Activated T-cell treated with anti-CD3 and anti-CD28 coated beads, Interleukin-2, amount 50 U/mL, for 4 hours (primary cell): ENCODE data around the gene TBX4. TPM values are rescaled to one million over a fixed set of nuclear protein-coding genes. Genes with fewer than 3 reads are reported as not detected.
"Not testable (repeated sequence)": the region's sequence is repeated elsewhere in the genome, so short reads cannot be mapped to it uniquely, and the experiment has no call there.

Source experiments
- ATAC-seq, 2 donors: fragments of 200-7000 bp; cut with Tn5 transposase; one replicate each; pipeline ENCODE4 v1.10.0; 2021
- DNase-seq: peaks from one replicate; pipeline ENCODE4 v3.0.0-alpha.2; 2020
- H3K27me3 Mint-ChIP-seq: one replicate; pipeline ENCODE4 v1.8.0; 2021; ENCODE audit warnings: low read depth, mixed read lengths
- H3K36me3 Mint-ChIP-seq: one replicate; pipeline ENCODE4 v1.8.0; 2022; ENCODE audit warnings: mixed read lengths; ENCODE audit not compliant: insufficient read depth
- H3K4me1 Mint-ChIP-seq: one replicate; pipeline ENCODE4 v1.8.0; 2021; ENCODE audit warnings: low read depth, mixed read lengths
- H3K4me3 Mint-ChIP-seq: one replicate; pipeline ENCODE4 v1.8.0; 2021; ENCODE audit warnings: mild to moderate bottlenecking, moderate library complexity, mixed read lengths
- H3K9me3 Mint-ChIP-seq: one replicate; pipeline ENCODE4 v1.8.0; 2021; ENCODE audit warnings: mixed read lengths
- total RNA-seq, 3 donors: library from RNA; stranded (reverse); gene quantifications; one replicate each; pipeline ENCODE4 v1.2.1, GENCODE V29; 2021

The TBX4 gene
- total RNA-seq, 3 donors from 2014 or later: not detected

DNA sequence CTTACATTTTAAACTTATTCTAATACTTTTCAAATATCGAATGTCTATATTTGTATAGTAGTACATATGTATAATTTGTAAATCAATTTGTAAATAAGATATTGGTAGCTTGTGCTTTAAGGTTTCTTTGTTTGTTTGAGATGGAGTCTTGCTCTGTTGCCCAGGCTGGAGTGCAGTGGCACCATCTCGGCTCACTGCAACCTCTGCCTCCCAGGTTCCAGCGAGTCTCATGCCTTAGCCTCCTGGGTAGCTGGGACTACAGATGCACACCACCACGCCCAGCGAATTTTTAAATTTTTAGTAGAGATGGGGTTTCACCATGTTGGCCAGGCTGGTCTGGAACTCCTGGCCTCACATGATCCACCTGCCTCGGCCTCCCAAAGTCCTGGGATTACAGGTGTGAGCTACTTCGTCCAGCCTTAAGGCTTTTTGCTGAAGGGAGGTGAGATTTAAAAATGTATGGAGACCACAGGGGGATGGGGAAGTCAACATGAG, 41.7 kb downstream of the TBX4 start:
- ATAC-seq, H3K4me3 Mint-ChIP-seq: not testable (repeated sequence)
- peaks cover 12% of the 10 kb centered on the region for H3K27me3 Mint-ChIP-seq

DNA sequence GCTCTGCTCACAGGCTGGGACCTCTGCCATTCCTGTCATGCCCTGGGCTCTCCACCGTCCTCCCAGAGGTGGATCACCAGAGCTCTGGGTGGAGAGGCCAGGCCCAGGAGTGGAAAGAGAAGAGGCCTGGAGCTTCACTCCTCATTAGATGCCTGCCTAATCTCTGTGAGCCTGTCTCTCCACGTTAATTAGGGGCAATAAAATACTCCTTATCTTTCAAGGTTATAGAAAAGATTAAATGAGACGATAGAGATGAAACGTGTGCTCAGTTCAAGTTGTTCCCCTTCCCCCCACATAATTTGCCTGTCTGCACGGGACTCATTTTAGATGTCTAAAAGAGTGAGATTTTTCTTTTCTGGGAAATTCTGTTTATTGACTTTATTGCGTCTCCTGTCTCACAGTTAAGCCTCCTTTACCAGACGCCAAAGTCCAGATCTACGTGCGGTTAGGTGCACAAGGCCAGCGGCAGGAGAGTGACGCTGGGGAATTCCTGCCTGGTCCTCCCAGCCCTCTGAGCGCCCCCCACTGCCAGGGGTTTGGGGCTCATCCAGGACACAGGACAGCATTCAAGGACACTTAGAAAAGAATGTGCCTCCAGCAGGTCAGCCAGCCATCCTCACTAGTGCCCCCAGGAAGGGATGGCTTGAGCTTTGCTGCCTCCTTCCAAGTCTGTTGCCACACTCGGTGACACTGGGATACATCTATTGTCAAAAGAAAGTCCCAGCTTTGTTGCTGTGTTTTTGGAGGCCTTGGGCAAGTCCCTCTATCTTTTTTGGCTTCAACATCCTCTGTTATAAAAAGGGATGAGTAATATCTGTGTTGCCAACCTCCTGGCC, 42.3 kb downstream of the TBX4 start:
- H3K4me3 Mint-ChIP-seq: no peak overlapping the region
- no peak for DNase-seq
- no peak for ATAC-seq
- H3K36me3 Mint-ChIP-seq: no peaks in the 10 kb centered on the region
- H3K4me1 Mint-ChIP-seq: peaks cover 1% of the 10 kb centered on the region
- no peaks in the 10 kb centered on the region for H3K9me3 Mint-ChIP-seq
- peaks cover 12% of the 10 kb centered on the region for H3K27me3 Mint-ChIP-seq

More for the DNA sequence above, 41.7 kb downstream of the TBX4 start:
- not testable (repeated sequence) for H3K9me3 Mint-ChIP-seq, DNase-seq, H3K4me1 Mint-ChIP-seq, H3K36me3 Mint-ChIP-seq

DNA sequence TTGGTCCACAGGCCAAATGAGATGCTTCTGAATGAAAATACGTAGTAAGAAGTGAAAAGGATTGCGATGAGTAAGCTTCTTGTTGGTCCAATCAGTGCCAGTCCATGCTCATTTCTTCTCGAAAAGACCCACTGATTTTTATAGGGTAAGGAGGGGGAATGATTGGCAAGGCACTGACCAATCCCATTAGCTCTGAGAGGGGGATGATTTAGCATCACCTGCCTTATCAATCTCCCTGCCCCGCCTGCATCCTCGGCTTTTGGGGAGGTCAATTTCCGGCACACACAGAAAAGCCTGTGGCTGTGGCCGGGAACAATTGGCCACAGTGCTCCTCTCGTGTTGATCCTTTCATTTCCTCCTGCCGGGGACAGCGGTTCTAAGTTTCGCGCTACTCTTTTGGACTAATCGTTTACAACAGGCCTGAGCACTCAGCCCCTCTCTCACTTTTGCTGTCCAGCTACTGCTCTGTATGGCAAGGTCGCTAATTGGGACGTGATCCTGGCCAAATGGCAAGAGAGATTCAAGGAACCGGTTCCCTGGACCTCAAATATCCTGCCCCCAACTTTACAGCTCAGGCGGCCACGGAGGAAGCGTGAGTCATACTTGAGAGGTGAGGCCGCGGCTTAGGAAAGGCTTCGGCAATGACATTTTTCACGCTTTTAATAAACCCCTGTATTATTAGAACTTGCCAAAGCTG, 43.1 kb downstream of the TBX4 start:
- DNase-seq: no peak
- H3K27me3 Mint-ChIP-seq: peaks cover 15% of the 10 kb centered on the region
- peaks cover 1% of the 10 kb centered on the region for H3K4me1 Mint-ChIP-seq
- H3K36me3 Mint-ChIP-seq: no peaks in the 10 kb centered on the region
- no peaks in the 10 kb centered on the region for H3K9me3 Mint-ChIP-seq
- no peak overlapping the region for H3K4me3 Mint-ChIP-seq
- no peak for ATAC-seq

DNA sequence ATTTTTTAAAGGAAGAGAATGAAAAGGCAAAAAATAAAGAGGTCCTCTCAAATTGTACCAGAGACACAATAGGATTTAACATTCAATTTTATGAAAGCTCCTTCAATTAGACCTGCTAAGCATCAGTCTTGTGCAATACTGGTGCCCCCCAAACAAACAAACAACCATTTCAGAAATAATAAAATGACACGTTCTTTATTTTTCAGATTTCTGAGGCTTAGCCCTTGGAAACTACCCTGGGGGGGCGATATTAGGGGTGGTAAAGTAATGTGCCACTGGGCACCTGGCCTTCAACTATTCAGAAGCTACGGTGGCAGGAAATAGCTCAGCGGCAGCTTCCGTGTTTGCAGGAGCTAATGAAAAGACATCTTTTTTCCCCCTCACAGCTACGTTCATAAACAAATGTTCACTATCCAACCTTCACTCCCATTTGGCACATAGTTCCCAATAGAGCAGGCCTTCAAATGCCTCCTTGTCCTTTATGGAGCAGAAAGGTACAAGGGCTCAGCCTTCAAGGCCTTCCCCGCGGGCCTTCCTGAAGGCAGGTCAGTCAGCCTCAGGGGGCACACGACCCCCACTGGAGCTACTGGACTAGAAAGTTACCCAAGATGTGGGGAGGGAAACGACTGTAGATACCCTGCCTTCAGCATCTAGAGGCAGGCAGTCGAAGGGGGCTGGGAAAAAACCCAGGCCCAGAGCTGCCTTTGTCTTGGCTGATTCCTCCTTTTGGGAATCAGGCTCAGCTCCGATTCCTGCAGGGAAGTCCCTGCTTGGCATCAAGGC, 44.1 kb downstream of the TBX4 start:
- no peaks in the 10 kb centered on the region for H3K9me3 Mint-ChIP-seq
- DNase-seq (no peak), ATAC-seq (no peak)
- H3K36me3 Mint-ChIP-seq: no peaks in the 10 kb centered on the region
- peaks cover 15% of the 10 kb centered on the region for H3K27me3 Mint-ChIP-seq
- H3K4me1 Mint-ChIP-seq: peaks cover 1% of the 10 kb centered on the region
- H3K4me3 Mint-ChIP-seq: no peak overlapping the region

DNA sequence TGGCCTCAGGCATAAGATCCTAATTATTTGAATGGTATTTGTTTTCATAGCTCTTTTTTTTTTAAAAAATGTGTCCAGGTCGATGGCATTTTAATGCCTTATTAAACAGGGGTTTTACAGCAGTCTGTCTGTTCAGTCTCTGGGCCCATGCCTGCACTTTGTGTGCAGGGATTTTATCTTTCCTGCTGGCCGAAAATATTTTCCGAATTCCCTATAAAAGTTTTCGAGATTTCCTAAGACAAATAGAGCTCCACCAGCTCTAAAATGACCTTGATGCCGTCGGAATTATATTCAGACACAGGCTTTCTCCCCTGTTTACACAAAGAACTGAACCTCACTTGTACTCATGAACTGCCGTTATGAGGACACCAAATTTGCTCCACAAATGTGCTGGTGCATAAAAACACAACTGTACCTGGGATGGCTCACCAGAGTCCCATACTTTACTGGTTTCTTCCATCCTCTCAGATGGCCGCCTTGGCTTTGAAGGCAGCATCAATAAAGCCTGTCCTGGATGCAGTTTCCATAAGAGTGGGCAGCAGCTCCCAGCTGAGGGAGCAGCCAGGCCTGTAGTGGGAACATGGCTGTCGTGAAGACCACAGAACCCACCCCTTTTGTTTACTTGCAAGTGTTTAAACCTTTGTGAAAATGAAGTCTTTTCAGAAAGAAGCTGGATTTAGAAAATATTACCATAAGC, 44.9 kb downstream of the TBX4 start:
- Mint-ChIP-seq H3K27me3 (peaks cover 15% of the 10 kb centered on the region), H3K4me1 (peaks cover 1% of the 10 kb centered on the region), H3K4me3 (no peak overlapping the region), H3K9me3 (no peaks in the 10 kb centered on the region), H3K36me3 (no peaks in the 10 kb centered on the region)
- DNase-seq (no peak), ATAC-seq (no peak)

DNA sequence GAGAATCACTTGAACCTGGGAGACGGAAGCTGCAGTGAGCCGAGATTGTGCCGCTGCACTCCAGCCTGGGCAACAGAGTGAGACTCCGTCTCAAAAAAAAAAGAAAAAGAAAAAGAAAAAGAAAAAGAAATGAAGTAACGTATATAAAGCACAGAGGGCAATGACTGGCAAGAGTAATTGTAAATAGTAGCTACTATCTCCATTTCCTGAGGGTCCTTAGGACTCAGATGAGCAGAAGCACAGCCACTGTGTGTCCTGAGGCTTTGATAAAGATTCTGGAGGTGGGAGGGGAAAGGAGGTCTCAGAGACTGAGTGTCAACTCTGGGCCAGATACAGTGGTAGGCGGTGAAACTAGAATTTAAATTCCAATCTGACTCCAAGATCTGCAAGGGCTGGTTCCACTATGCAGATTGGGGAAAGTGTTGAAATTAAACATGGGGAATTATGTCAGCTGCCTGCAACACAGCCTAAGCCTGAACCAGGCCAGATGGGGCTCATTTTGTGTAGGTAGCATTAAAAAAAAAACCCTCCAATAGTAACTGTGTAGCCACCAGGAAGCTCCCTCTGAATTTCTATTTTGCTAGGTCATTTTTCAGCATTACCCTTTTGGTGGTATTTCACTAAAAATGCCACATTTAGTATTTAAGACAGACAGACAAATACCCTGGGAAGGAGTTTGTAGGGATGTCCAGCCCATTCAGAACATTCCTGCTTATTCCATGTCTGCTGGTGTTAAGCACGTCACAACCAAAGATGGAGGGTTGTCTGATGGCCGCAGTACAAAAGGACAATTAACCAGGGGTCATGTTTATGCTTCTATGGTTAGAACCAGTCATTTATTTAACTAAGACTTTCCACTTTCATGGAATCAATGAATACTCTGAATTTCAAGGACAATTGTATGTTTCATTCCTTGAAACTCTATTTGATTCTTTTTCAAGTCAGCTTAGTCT, 46.1 kb downstream of the TBX4 start:
- H3K27me3 Mint-ChIP-seq: peaks cover 15% of the 10 kb centered on the region

DNA sequence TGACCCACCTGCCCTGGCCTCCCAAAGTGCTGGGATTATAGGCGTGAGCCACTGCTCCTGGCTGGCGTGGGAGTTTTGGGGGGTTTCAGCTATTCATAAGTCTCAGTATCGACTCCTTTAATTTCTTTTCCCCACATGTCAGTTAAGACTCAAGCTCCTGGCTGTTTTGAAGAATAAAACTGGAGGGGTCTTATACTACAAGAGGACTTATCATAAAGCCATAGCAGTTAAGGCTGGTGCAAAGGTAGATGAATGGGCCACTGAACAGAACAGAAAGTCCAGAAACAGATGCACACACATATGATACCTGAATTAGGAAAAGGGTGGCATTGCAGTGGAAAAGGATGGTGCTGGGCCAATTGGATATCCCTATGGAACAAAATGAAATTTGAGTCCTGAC, 47.4 kb downstream of the TBX4 start:
- DNase-seq: no peak
- Mint-ChIP-seq H3K9me3 (no peaks in the 10 kb centered on the region), H3K27me3 (peaks cover 16% of the 10 kb centered on the region), H3K36me3 (no peaks in the 10 kb centered on the region), H3K4me1 (peaks cover 1% of the 10 kb centered on the region), H3K4me3 (no peak overlapping the region)
- no peak for ATAC-seq

More for the DNA sequence above, 46.1 kb downstream of the TBX4 start:
- peaks cover 1% of the 10 kb centered on the region for H3K4me1 Mint-ChIP-seq
- H3K4me3 Mint-ChIP-seq: no peak overlapping the region
- no peaks in the 10 kb centered on the region for H3K36me3 Mint-ChIP-seq
- DNase-seq: no peak
- ATAC-seq: no peak
- H3K9me3 Mint-ChIP-seq: no peaks in the 10 kb centered on the region

DNA sequence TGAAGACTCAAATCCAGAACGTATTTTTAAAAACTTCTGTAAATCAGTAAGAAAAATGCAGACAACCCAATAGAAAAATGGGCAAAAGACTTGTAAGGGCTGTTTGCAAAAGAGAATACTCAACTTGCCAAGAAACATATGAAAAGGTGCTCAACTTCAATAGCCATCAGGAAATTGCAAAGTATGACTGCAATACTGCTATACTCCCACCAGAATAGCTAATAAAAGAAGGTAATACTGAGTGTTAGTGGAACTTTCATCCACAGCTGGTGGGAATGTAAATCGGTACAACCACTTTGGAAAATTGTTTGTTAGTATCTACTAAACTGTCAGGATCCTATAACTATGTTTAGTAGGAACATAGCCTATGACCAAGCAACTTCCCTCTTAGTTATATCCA, 48.1 kb downstream of the TBX4 start:
- H3K9me3 Mint-ChIP-seq: no peaks in the 10 kb centered on the region
- ATAC-seq (no peak), DNase-seq (no peak)
- H3K27me3 Mint-ChIP-seq: peaks cover 20% of the 10 kb centered on the region
- no peaks in the 10 kb centered on the region for H3K36me3 Mint-ChIP-seq
- peaks cover 1% of the 10 kb centered on the region for H3K4me1 Mint-ChIP-seq
- H3K4me3 Mint-ChIP-seq: no peak overlapping the region

DNA sequence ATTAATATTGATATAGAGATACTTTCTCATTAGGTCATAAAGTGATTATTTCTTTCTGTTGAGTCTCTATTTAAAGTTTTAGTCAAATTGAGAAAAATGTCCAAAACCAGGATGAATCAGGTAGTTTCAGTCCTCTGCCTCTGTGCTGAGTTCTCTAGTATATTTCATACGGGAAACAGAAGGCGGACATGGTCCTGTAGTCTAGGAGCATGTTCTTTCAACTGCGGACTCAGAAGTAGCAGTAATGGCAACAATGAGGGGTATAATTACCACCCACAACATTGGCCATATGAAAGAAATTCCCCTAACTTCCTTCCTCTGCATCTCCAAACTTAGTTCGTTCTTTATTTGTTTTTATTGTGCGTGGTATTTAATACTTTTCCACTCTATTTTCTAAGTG, 50.1 kb downstream of the TBX4 start:
- H3K4me1 Mint-ChIP-seq: no peaks in the 10 kb centered on the region
- H3K4me3 Mint-ChIP-seq: no peak overlapping the region
- H3K27me3 Mint-ChIP-seq: peaks cover 22% of the 10 kb centered on the region
- ATAC-seq (no peak), DNase-seq (no peak)
- H3K9me3 Mint-ChIP-seq: no peaks in the 10 kb centered on the region
- H3K36me3 Mint-ChIP-seq: no peaks in the 10 kb centered on the region

DNA sequence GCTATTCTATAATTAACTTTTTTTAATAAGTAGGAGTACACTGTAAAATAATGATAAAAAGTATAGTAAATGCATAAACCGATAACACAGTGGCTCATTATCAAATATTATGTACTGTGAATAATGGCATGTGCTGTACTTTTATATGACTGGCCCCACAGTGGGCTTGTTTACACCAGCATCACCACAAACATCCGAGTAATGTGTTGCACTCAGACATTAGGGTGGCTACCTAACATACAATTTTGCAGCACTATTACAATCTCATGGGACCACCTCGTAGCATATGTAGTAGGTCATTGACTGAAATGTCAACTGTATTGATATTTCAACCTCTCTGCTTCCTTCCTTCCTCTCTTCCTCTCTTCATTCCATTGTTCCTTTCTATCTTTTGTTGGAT, 51.7 kb downstream of the TBX4 start:
- no peaks in the 10 kb centered on the region for H3K9me3 Mint-ChIP-seq
- no peak overlapping the region for H3K4me3 Mint-ChIP-seq
- no peaks in the 10 kb centered on the region for H3K4me1 Mint-ChIP-seq
- ATAC-seq: no peak
- no peaks in the 10 kb centered on the region for H3K36me3 Mint-ChIP-seq
- peaks cover 26% of the 10 kb centered on the region for H3K27me3 Mint-ChIP-seq
- DNase-seq: no peak

DNA sequence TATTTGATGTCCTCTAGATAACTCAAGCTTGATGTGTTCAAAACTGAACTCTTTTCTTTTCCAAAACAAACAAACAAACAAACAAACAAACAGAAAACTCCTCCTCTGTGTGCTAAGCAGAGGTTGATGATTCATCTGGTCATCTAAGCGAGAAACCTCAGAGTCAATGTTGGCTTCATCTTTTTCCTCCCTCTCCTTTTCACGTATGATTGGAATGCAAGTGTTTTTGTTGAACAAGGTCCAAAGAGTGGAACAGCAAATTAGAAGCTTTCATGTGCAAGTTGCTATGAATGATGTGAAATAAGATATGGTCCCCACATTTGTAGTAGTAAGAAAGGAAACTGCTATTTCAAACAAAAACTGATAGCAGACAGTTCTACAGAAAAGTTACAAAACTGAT, 52.5 kb downstream of the TBX4 start:
- Mint-ChIP-seq H3K36me3 (no peaks in the 10 kb centered on the region), H3K4me1 (no peaks in the 10 kb centered on the region), H3K4me3 (no peak overlapping the region), H3K27me3 (peaks cover 29% of the 10 kb centered on the region), H3K9me3 (no peaks in the 10 kb centered on the region)
- DNase-seq: no peak
- ATAC-seq: no peak

DNA sequence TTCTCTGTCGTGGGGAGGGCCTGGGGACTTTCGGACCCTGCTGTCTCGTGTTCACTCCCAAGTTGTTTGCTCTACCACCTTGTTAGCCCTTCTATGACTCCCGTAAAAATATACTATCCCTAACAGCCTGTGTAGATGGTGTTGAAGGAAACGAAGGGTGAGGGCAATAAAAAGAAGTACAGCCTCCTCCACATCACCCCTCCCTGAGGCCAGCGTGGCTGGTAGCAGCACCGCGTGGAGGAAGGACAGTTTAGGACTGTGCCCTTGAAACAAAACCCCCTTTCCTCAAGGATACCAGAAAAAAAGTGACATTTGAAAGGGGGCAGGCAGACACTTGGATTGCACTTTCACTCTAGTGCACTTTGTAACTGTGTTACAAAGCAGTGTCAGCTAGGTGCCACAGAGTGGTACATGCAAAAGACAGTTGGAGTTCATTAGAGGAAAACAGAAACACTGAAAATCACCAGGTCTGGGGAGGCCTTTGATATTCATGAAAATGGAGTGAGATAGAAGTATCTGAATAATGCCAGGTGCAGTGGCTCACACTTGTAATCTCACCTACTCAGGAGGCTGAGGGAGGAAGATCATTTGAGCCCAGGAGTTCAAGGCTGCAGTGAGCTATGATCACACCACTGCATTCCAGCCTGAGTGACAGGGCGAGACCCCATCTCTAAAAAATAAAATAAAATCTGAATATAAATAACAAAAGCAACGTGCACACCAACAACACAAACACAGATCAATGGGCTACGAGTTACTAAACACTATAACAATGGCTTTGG, 53.8 kb downstream of the TBX4 start:
- H3K4me1 Mint-ChIP-seq: no peaks in the 10 kb centered on the region
- peaks cover 29% of the 10 kb centered on the region for H3K27me3 Mint-ChIP-seq
- no peaks in the 10 kb centered on the region for H3K36me3 Mint-ChIP-seq
- ATAC-seq: no peak
- no peak for DNase-seq
- no peaks in the 10 kb centered on the region for H3K9me3 Mint-ChIP-seq
- H3K4me3 Mint-ChIP-seq: no peak overlapping the region
